Measurements from ENCODE around the gene EVA1C.
"Not testable (repeated sequence)": the region's sequence is repeated elsewhere in the genome, so short reads cannot be mapped to it uniquely, and the experiment has no call there.

EVA1C gene

GRCh38 chr21:32390537-32391224 is 21.8 kb upstream of the EVA1C start:
- DNase-seq (ENCODE audit: low read depth): not testable (repeated sequence)

GRCh38 chr21:32391755-32392154 is 20.8 kb upstream of the EVA1C start:
- DNase-seq (ENCODE audit: low read depth): no peak

GRCh38 chr21:32392299-32392879 is 20.1 kb upstream of the EVA1C start:
- DNase-seq (ENCODE audit: low read depth): no peak

- DNase-seq (ENCODE audit: low read depth): peak; percentile 59
Measured at GRCh38 chr21:32392880-32393676, 19.4 kb upstream of the EVA1C start, which contains the start of gene URB1. URB1 (minus strand) TSS chr21:32393012; CDS start chr21:32392910, 102 bp downstream.

GRCh38 chr21:32393677-32394001 is 18.9 kb upstream of the EVA1C start:
- no peak for DNase-seq (ENCODE audit: low read depth)

GRCh38 chr21:32403201-32403777 is 9.2 kb upstream of the EVA1C start:
- DNase-seq (ENCODE audit: low read depth): peak; percentile 57

- no peak for DNase-seq (ENCODE audit: low read depth)
Measured at GRCh38 chr21:32406405-32406804, 6.1 kb upstream of the EVA1C start.

GRCh38 chr21:32410291-32410690 is 2.2 kb upstream of the EVA1C start:
- DNase-seq (ENCODE audit: low read depth): no peak

- no peak for DNase-seq (ENCODE audit: low read depth)
Measured at GRCh38 chr21:32410916-32411315, 1.6 kb upstream of the EVA1C start.

- DNase-seq (ENCODE audit: low read depth): peak; percentile 49
Measured at GRCh38 chr21:32411350-32412161, 950 bp upstream of the EVA1C start.

- no peak for DNase-seq (ENCODE audit: low read depth)
Measured at GRCh38 chr21:32413015-32413504, 554 bp downstream of the EVA1C start.

GRCh38 chr21:32413697-32414578 is 1.4 kb downstream of the EVA1C start:
- DNase-seq (ENCODE audit: low read depth): no peak

- peak; percentile 33 for DNase-seq (ENCODE audit: low read depth)
Measured at GRCh38 chr21:32414579-32415358, 2.3 kb downstream of the EVA1C start.

GRCh38 chr21:32415451-32416398 is 3.2 kb downstream of the EVA1C start:
- no peak for DNase-seq (ENCODE audit: low read depth)

GRCh38 chr21:32418146-32418545 is 5.6 kb downstream of the EVA1C start:
- DNase-seq (ENCODE audit: low read depth): no peak

- DNase-seq (ENCODE audit: low read depth): no peak
Measured at GRCh38 chr21:32422064-32422463, 9.6 kb downstream of the EVA1C start.

GRCh38 chr21:32423320-32424190 is 11.0 kb downstream of the EVA1C start:
- peak; percentile 79 for DNase-seq (ENCODE audit: low read depth)

GRCh38 chr21:32424191-32424535 is 11.7 kb downstream of the EVA1C start:
- no peak for DNase-seq (ENCODE audit: low read depth)
